Tibial nerve (tissue), 4 donors: ENCODE measurements around the gene TRIM29.
A peak's percentile ranks its signal among the peaks of the same experiment; 100 is the strongest.

Source experiments
- CTCF ChIP-seq, 5 experiments: fragments of 200-600 bp in 3 of 5; fragments of 450-650 bp in 2 of 5; sonication (generic) in 3 of 5; IDR thresholded peaks; one replicate each; pipeline ENCODE4 v1.5.1; 2016 to 2019; ENCODE audit warnings: antibody characterized with exemption in 5 of 5, mild to moderate bottlenecking in 3 of 5, moderate library complexity in 2 of 5
- EP300 ChIP-seq, 2 donors: sonication (generic); formaldehyde crosslinking; IDR thresholded peaks; one replicate each; pipeline ENCODE4 v1.6.1; 2017; ENCODE audit warnings: antibody characterized with exemption in 2 of 2, mild to moderate bottlenecking in 1 of 2
- POLR2A ChIP-seq, 2 donors: fragments of 450-650 bp; IDR thresholded peaks; one replicate each; pipeline ENCODE4 v1.6.1; 2017; ENCODE audit warnings: antibody characterized with exemption in 2 of 2, mild to moderate bottlenecking in 2 of 2, moderate library complexity in 2 of 2

DNA sequence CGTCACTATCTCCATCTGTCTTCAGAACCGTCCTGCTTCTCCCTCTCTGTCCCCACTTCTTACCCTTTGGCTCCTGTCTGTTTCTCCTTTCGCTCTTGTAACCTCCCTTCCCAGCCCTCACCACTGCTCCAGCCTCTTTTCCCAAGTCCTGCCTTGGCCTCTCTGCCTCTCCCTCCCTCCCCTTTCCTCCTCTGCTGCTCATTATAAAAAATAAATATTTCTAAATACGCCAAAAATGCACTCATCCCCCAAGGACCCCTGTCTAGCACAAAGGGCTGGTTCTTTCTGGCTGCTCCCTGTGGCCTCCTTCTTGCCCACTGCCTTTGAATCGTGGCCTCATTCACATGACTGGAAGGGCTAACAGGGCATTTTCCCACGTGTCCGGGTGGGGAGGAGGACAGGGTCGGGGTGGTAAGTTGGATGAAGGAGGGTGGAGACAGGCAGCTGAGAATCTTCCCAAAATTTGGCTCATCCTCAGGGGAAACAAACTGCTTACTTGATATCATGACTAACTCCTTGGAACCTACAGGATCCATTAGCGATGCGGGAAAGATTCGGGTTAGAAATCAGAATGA, 46.5 kb upstream of the TRIM29 start:
- TF ChIP-seq CTCF (IDR thresholded peaks at IDR 0.05) (no peak), POLR2A (IDR thresholded peaks at IDR 0.05) (no peak), EP300 (IDR thresholded peaks at IDR 0.05) (peak in 1 of 2 donors; percentile 58)
